ENCODE measurements around the gene LMAN2L.
A peak's percentile ranks its signal among the peaks of the same experiment; 100 is the strongest.

Gene LMAN2L

GRCh38 chr2:96767135-96767871 is 27.4 kb upstream of the LMAN2L start:
- TF ChIP-seq CTCF (IDR thresholded peaks at IDR 0.05; ENCODE audit: extremely low read depth, insufficient read depth, missing control alignments): no peak
- no peak for DNase-seq (ENCODE audit: low spot score)
- in situ Hi-C loops (cut with MboI; ENCODE audit: low pct_unique_long_range_greater_than_20kb, low sequenced_read_pairs, unreplicated experiment): no loop called here

DNA sequence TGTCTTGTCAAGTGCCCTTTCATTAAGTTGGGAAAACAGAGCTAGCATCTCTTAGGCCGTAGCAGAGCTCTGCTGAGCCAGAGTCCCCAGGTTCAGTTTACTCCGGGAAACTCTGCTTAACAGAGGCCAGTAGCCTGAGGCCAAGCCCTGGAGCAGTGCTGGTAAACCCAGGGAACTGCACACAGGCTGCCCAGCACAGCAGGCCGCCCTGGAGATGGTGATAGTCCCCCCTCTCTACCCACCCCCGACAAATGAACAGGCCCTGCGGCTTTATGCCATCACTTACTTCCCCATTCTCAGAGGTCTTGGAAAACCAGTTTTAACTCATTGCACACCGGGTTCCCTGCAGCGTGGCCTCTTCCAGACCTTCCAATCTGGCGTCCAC is 24.4 kb upstream of the LMAN2L start:
- DNase-seq (ENCODE audit: low spot score): no peak
- in situ Hi-C loops (cut with MboI; ENCODE audit: low pct_unique_long_range_greater_than_20kb, low sequenced_read_pairs, unreplicated experiment): no loop called here
- TF ChIP-seq CTCF (IDR thresholded peaks at IDR 0.05; ENCODE audit: extremely low read depth, insufficient read depth, missing control alignments): no peak

- peak; percentile 63 for DNase-seq (ENCODE audit: low spot score)
- TF ChIP-seq CTCF (IDR thresholded peaks at IDR 0.05; ENCODE audit: extremely low read depth, insufficient read depth, missing control alignments): peak; percentile 65
- in situ Hi-C loops (cut with MboI; ENCODE audit: low pct_unique_long_range_greater_than_20kb, low sequenced_read_pairs, unreplicated experiment): no loop called here
Measured at GRCh38 chr2:96763511-96764252, 23.8 kb upstream of the LMAN2L start.

DNA sequence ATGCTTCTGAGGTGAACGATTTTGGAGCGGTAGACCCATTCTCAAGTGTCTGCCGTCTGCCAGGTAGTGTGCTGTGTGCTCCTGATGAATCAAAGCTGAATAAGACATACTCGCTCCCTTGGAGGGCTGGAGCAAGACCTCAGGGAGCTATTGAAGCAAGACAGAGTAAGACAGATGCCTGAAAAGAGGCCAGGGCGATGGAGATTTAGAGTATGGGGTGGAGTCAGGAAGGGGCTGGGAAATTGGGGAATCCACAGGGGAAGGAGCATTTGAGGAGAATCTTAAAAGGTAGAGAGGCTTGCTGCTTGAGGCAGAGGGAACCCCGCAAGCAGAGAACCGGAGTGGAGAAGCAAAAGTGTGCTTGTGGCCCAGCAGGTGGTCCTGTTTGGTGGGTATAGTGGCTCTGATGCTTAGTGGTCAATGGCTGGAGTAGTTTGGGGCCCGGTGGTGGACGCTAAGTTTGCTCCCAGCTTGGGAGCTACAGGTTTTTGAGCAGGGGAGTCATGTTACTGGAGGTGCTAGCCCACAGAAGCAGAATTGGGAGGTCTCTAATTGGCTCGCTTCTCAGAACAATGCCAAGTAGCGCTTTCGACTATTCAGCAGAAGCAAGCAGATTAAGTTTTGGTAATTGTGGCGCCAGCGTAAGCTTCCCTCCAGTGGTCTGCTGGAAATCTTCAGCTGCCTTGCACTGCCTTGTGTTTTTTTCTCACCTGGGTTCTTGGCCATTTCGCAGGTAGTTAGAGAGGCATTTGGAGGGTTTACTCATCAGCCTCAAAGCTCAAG is 22.9 kb upstream of the LMAN2L start:
- peak; percentile 50 for DNase-seq (ENCODE audit: low spot score)

GRCh38 chr2:96760986-96761832 is 21.3 kb upstream of the LMAN2L start:
- no peak for DNase-seq (ENCODE audit: low spot score)
- in situ Hi-C loops (cut with MboI; ENCODE audit: low pct_unique_long_range_greater_than_20kb, low sequenced_read_pairs, unreplicated experiment): no loop called here
- TF ChIP-seq CTCF (IDR thresholded peaks at IDR 0.05; ENCODE audit: extremely low read depth, insufficient read depth, missing control alignments): peak; percentile 80

More for the DNA sequence above, 22.9 kb upstream of the LMAN2L start:
- no peak for TF ChIP-seq CTCF (IDR thresholded peaks at IDR 0.05; ENCODE audit: extremely low read depth, insufficient read depth, missing control alignments)
- in situ Hi-C loops (cut with MboI; ENCODE audit: low pct_unique_long_range_greater_than_20kb, low sequenced_read_pairs, unreplicated experiment): no loop called here

All from GM13977 (cell line).